DOHH2 (cell line): ENCODE data around the gene STIP1.

Experiments used
- H3F3A ChIP-seq: fragments of 200-600 bp; sonication (generic), shearing (Covaris generic); 2 replicates; pipeline ENCODE4 v1.6.0; 2016; ENCODE audit warnings: antibody characterized with exemption, mild to moderate bottlenecking; ENCODE audit not compliant: control insufficient read depth, insufficient read depth
- H3K27ac ChIP-seq: fragments of 200-600 bp; sonication (generic); 2 replicates; pipeline ENCODE4 v1.5.1; 2014; ENCODE audit warnings: low read depth, mild to moderate bottlenecking, low read length, moderate library complexity
- H3K27me3 ChIP-seq: fragments of 200-600 bp; sonication (generic); 2 replicates; pipeline ENCODE4 v1.6.1; 2014; ENCODE audit warnings: mild to moderate bottlenecking, low read length, mixed read lengths; ENCODE audit not compliant: control insufficient read depth
- H3K36me3 ChIP-seq: fragments of 200-600 bp; sonication (generic); 2 replicates; pipeline ENCODE4 v1.6.1; 2014; ENCODE audit warnings: mild to moderate bottlenecking, low read length, moderate library complexity, mixed read lengths; ENCODE audit not compliant: control insufficient read depth
- H3K4me1 ChIP-seq: fragments of 200-600 bp; sonication (generic); 2 replicates; pipeline ENCODE4 v1.6.1; 2014; ENCODE audit warnings: mild to moderate bottlenecking, low read length, mixed read lengths; ENCODE audit not compliant: control insufficient read depth
- H3K4me2 ChIP-seq: fragments of 200-600 bp; sonication (generic); 2 replicates; pipeline ENCODE4 v1.6.0; 2014; ENCODE audit warnings: mild to moderate bottlenecking, low read length, moderate library complexity
- H3K4me3 ChIP-seq: fragments of 200-600 bp; sonication (generic); 2 replicates; pipeline ENCODE4 v1.5.1; 2014; ENCODE audit warnings: mild to moderate bottlenecking, low read length, mixed read lengths
- H3K79me2 ChIP-seq: fragments of 200-600 bp; sonication (generic); 2 replicates; pipeline ENCODE4 v1.6.1; 2014; ENCODE audit warnings: mild to moderate bottlenecking, low read length, mixed read lengths; ENCODE audit not compliant: control insufficient read depth
- H3K9me2 ChIP-seq: fragments of 200-600 bp; sonication (generic); replicated peaks from 2 replicates; pipeline ENCODE4 v1.6.1; 2014; ENCODE audit warnings: mild to moderate bottlenecking, low read length, mixed read lengths; ENCODE audit not compliant: control insufficient read depth
- H3K9me3 ChIP-seq: fragments of 200-600 bp; sonication (generic); 2 replicates; pipeline ENCODE4 v1.6.1; 2014; ENCODE audit warnings: antibody characterized with exemption, low read length, mixed read lengths; ENCODE audit not compliant: control insufficient read depth, insufficient read depth
- H4K20me1 ChIP-seq: fragments of 200-600 bp; sonication (generic); 2 replicates; pipeline ENCODE4 v1.6.0; 2014; ENCODE audit warnings: low read depth, mild to moderate bottlenecking, antibody characterized with exemption, low read length, moderate library complexity; ENCODE audit not compliant: control insufficient read depth, insufficient read depth
- EZH2phosphoT487 ChIP-seq: fragments of 200-600 bp; sonication (generic); IDR thresholded peaks from 2 replicates; pipeline ENCODE4 v1.6.1; 2017; ENCODE audit warnings: borderline replicate concordance, mild to moderate bottlenecking, antibody characterized with exemption, low read length, moderate library complexity, mixed read lengths
- TF ChIP-seq, protein P1 (sequence below): fragments of 200-600 bp; sonication (generic); IDR thresholded peaks from one replicate; pipeline ENCODE4 v1.5.1; 2014; ENCODE audit warnings: antibody characterized with exemption, mild to moderate bottlenecking, low read depth, low read length; ENCODE audit not compliant: poor library complexity, severe bottlenecking

STIP1 gene

DNA sequence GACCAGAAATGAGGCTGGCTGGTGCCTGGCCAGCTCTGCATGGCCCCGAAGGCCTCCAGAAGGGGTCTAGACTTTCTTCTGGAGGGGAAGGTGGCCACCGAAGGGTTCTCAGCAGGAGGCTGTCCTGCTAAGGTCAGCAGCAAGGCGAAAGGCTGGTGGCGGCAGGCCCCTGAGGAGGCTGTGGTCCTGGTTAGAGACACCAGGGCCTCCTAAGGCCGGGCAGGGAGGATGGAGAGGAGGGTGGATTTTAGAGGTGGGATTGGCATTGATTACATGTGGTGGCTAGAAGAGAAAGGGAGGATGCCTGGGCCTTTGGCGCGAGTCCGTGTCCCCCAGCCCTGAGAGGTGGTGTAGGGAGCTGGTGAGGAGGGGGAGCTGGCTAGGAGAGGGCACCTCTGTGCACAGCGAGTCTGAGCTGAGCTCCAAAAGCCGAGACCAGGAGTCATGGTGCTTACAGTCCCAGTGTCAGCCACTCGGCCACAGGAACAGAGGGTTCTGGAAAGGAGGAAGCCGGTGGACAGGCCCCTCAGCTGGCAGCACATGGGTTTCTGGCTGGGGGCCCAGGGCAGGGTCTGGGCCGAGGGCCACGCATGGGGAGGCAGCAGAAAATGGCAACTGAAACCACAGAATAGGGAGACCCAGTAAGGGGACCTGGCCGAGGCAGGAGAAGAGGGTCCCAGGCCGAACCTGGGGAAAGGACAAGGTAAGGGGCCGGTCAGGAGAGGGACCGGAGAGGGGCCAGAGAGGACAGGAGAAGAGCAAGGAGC, 23.0 kb downstream of the STIP1 start:
- Histone ChIP-seq H3K36me3 (peaks cover 81% of the 10 kb centered on the region), H3K4me2 (peak overlapping the region; percentile 77), H3K4me1 (peaks cover 97% of the 10 kb centered on the region), H4K20me1 (no peaks in the 10 kb centered on the region; the same call in 1 of the 2 replicates), H3K9me3 (no peaks in the 10 kb centered on the region), H3K27me3 (no peaks in the 10 kb centered on the region), H3K4me3 (peak overlapping the region; percentile 84; the same call in 1 of the 2 replicates), H3K9me2 (no peaks in the 10 kb centered on the region), H3K27ac (peak overlapping the region; percentile 95), H3K79me2 (peaks cover 47% of the 10 kb centered on the region), H3F3A (peaks cover 30% of the 10 kb centered on the region)
- TF ChIP-seq, protein P1, sequence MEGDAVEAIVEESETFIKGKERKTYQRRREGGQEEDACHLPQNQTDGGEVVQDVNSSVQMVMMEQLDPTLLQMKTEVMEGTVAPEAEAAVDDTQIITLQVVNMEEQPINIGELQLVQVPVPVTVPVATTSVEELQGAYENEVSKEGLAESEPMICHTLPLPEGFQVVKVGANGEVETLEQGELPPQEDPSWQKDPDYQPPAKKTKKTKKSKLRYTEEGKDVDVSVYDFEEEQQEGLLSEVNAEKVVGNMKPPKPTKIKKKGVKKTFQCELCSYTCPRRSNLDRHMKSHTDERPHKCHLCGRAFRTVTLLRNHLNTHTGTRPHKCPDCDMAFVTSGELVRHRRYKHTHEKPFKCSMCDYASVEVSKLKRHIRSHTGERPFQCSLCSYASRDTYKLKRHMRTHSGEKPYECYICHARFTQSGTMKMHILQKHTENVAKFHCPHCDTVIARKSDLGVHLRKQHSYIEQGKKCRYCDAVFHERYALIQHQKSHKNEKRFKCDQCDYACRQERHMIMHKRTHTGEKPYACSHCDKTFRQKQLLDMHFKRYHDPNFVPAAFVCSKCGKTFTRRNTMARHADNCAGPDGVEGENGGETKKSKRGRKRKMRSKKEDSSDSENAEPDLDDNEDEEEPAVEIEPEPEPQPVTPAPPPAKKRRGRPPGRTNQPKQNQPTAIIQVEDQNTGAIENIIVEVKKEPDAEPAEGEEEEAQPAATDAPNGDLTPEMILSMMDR, result no peak
- TF ChIP-seq EZH2phosphoT487, result no peak

DNA sequence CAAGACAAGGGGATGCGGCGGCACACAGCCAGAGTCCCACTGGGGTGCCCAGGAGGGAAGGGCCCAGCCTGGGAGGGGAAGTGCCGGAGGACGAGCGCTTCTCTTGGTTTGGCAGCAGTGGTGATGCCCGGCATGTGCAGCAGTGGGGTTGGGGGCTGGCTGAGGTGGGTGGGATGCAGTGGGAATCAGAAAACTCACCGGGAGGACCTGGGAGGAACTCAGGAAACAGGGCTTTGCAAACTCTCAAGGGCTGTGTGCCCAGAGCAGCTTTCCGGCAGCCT, 23.5 kb downstream of the STIP1 start:
- H3K4me1 ChIP-seq, result peaks cover 97% of the 10 kb centered on the region
- H3K36me3 ChIP-seq, result peaks cover 80% of the 10 kb centered on the region
- H3K27ac ChIP-seq, result no peak overlapping the region
- H3K27me3 ChIP-seq, result no peaks in the 10 kb centered on the region
- peaks cover 28% of the 10 kb centered on the region for H3F3A ChIP-seq
- peak overlapping the region; percentile 77; the same call in 1 of the 2 replicates for H3K4me2 ChIP-seq
- H3K9me2 ChIP-seq, result no peaks in the 10 kb centered on the region
- TF ChIP-seq, protein P1, result no peak
- TF ChIP-seq EZH2phosphoT487, result no peak
- no peaks in the 10 kb centered on the region; the same call in 1 of the 2 replicates for H4K20me1 ChIP-seq
- no peaks in the 10 kb centered on the region for H3K9me3 ChIP-seq
- peaks cover 47% of the 10 kb centered on the region for H3K79me2 ChIP-seq
- H3K4me3 ChIP-seq, result no peak overlapping the region

DNA sequence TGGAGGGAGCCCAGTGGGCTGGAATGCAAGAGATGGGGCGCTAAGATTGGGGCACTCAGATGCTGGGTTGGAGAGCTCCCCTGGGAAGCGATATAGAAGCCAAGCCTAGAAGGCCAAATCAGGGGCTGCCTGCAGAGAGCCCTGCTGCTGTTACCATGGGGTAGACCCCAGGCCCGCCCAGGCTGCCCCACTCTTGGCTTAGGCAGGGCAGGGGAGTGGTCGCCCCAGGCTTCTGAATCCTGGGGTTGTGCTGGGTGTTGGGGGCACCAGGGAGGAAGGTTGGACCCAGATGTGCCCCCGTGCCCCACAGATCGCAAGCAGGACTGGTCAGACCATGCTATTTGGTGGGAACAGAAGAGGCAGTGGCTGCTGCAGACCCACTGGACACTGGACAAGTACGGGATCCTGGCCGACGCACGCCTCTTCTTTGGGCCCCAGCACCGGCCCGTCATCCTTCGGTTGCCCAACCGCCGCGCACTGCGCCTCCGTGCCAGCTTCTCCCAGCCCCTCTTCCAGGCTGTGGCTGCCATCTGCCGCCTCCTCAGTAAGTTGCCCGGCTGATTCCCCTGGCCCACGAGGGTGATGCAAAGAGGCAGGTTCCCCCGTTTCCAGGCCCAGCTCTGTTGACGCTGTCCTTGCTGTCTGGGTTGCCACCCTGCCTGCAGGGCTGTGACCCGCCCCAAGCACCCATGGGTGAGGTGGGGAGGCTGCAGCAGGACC, 24.5 kb downstream of the STIP1 start:
- H3K27me3 ChIP-seq, result no peaks in the 10 kb centered on the region
- H3K4me1 ChIP-seq, result peaks cover 97% of the 10 kb centered on the region
- H3K79me2 ChIP-seq, result peaks cover 47% of the 10 kb centered on the region
- H3K4me2 ChIP-seq, result peak overlapping the region; percentile 14; the same call in 1 of the 2 replicates
- no peak overlapping the region for H3K27ac ChIP-seq
- H3F3A ChIP-seq, result peaks cover 29% of the 10 kb centered on the region
- H3K9me3 ChIP-seq, result no peaks in the 10 kb centered on the region
- TF ChIP-seq, protein P1, result no peak
- no peak for TF ChIP-seq EZH2phosphoT487
- no peak overlapping the region for H3K4me3 ChIP-seq
- no peaks in the 10 kb centered on the region for H3K9me2 ChIP-seq
- peaks cover 82% of the 10 kb centered on the region for H3K36me3 ChIP-seq
- H4K20me1 ChIP-seq, result no peaks in the 10 kb centered on the region; the same call in 1 of the 2 replicates
